ENCODE measurements around the gene PIP5K1B. TPM values are rescaled to one million over a fixed set of nuclear protein-coding genes. Genes with fewer than 3 reads are reported as not detected.

The PIP5K1B gene
- total RNA-seq, 1 donor from 2014 or later: 1.3 TPM

DNA sequence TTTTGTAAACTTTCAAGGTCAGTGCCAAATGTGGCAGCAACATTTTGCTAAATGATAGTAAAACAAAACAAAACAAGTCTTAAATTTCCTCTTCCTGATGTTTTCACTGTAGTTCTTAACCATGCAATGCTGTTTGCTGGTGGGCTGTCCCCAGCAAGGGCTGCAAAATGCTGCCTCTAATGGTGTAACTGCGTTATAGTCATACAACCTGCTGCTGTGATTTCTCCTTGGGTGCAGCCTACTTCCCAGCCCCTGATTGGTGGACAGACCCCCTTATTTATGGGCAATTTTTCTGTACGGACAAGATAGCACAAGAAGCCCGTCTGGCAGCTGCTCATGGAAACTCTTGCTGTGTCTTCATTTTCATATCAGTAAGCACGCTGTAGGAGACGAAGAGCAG lies 26.6 kb upstream of the PIP5K1B start:
- H3K9ac ChIP-seq (ENCODE audit: low read length): no peak overlapping the region
- H3K27me3 ChIP-seq (ENCODE audit: insufficient read depth, low read length): no peaks in the 10 kb centered on the region
- H2AFZ ChIP-seq (ENCODE audit: low read depth, low read length): no peak overlapping the region
- Mint-ChIP-seq H3K36me3 (ENCODE audit: low read depth, unreplicated experiment) (no peaks in the 10 kb centered on the region), H3K4me3 (ENCODE audit: unreplicated experiment) (no peak overlapping the region), H3K9me3 (ENCODE audit: unreplicated experiment) (no peaks in the 10 kb centered on the region), H3K27me3 (ENCODE audit: low read depth, unreplicated experiment) (peaks cover 27% of the 10 kb centered on the region), H3K4me1 (ENCODE audit: low read depth, unreplicated experiment) (no peaks in the 10 kb centered on the region), H3K27ac (ENCODE audit: unreplicated experiment) (no peak overlapping the region)
- FAIRE-seq: no peak
- TF ChIP-seq, protein P1, sequence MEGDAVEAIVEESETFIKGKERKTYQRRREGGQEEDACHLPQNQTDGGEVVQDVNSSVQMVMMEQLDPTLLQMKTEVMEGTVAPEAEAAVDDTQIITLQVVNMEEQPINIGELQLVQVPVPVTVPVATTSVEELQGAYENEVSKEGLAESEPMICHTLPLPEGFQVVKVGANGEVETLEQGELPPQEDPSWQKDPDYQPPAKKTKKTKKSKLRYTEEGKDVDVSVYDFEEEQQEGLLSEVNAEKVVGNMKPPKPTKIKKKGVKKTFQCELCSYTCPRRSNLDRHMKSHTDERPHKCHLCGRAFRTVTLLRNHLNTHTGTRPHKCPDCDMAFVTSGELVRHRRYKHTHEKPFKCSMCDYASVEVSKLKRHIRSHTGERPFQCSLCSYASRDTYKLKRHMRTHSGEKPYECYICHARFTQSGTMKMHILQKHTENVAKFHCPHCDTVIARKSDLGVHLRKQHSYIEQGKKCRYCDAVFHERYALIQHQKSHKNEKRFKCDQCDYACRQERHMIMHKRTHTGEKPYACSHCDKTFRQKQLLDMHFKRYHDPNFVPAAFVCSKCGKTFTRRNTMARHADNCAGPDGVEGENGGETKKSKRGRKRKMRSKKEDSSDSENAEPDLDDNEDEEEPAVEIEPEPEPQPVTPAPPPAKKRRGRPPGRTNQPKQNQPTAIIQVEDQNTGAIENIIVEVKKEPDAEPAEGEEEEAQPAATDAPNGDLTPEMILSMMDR (IDR thresholded peaks at IDR 0.05; ENCODE audit: insufficient read depth, low read depth, low read length): no peak
- TF ChIP-seq EZH2 (IDR thresholded peaks at IDR 0.05; ENCODE audit: insufficient read depth, low read length): no peak
- no peaks in the 10 kb centered on the region for H4K20me1 ChIP-seq (ENCODE audit: insufficient read depth, low read length)
- H3K79me2 ChIP-seq (ENCODE audit: insufficient read depth, low read length): no peaks in the 10 kb centered on the region
- no peaks in the 10 kb centered on the region for H3K4me1 ChIP-seq (ENCODE audit: insufficient read depth, low read length)
- H3K4me3 ChIP-seq (ENCODE audit: insufficient read depth, low read depth, low read length): no peak overlapping the region
- no peak overlapping the region for H3K4me2 ChIP-seq (ENCODE audit: low read length)
- no peaks in the 10 kb centered on the region for H3K9me3 ChIP-seq (ENCODE audit: insufficient read depth, low read depth, low read length)
- DNase-seq (ENCODE audit: low read depth): no peak
- no peak overlapping the region for H3K27ac ChIP-seq (ENCODE audit: low read depth, low read length)
- H3K36me3 ChIP-seq (ENCODE audit: insufficient read depth, low read length): no peaks in the 10 kb centered on the region

DNA sequence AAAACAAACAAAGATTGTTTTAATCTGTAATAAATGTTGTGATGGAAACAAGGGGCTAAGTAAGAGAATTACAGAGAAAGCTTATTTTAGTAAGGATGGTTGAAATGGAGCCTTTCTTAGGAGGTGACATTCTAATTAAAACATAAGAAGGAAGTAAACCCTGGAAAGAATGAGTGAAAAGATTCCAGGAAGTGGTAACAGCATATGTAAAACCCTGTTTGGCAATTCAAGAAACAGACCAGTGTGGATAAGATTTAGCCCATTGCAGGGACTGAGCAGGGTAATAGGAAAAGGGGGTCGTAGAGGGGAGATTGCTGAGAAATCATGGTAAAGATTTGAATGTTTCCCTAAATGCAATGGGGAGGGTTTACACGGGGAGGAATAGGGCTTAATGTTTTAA lies 21.6 kb upstream of the PIP5K1B start:
- Histone ChIP-seq H3K9ac (ENCODE audit: low read length) (no peak overlapping the region), H3K27ac (ENCODE audit: low read depth, low read length) (no peak overlapping the region), H4K20me1 (ENCODE audit: insufficient read depth, low read length) (no peaks in the 10 kb centered on the region), H3K79me2 (ENCODE audit: insufficient read depth, low read length) (no peaks in the 10 kb centered on the region), H3K27me3 (ENCODE audit: insufficient read depth, low read length) (no peaks in the 10 kb centered on the region), H3K4me2 (ENCODE audit: low read length) (no peak overlapping the region), H3K4me1 (ENCODE audit: insufficient read depth, low read length) (no peaks in the 10 kb centered on the region), H2AFZ (ENCODE audit: low read depth, low read length) (no peak overlapping the region), H3K36me3 (ENCODE audit: insufficient read depth, low read length) (no peaks in the 10 kb centered on the region), H3K4me3 (ENCODE audit: insufficient read depth, low read depth, low read length) (no peak overlapping the region), H3K9me3 (ENCODE audit: insufficient read depth, low read depth, low read length) (no peaks in the 10 kb centered on the region)
- Mint-ChIP-seq H3K4me1 (ENCODE audit: low read depth, unreplicated experiment) (no peaks in the 10 kb centered on the region), H3K36me3 (ENCODE audit: low read depth, unreplicated experiment) (no peaks in the 10 kb centered on the region), H3K27ac (ENCODE audit: unreplicated experiment) (no peak overlapping the region), H3K4me3 (ENCODE audit: unreplicated experiment) (no peak overlapping the region), H3K27me3 (ENCODE audit: low read depth, unreplicated experiment) (peaks cover 14% of the 10 kb centered on the region), H3K9me3 (ENCODE audit: unreplicated experiment) (no peaks in the 10 kb centered on the region)
- no peak for DNase-seq (ENCODE audit: low read depth)
- FAIRE-seq: no peak
- TF ChIP-seq, protein P1 (IDR thresholded peaks at IDR 0.05; ENCODE audit: insufficient read depth, low read depth, low read length): no peak
- TF ChIP-seq EZH2 (IDR thresholded peaks at IDR 0.05; ENCODE audit: insufficient read depth, low read length): no peak

DNA sequence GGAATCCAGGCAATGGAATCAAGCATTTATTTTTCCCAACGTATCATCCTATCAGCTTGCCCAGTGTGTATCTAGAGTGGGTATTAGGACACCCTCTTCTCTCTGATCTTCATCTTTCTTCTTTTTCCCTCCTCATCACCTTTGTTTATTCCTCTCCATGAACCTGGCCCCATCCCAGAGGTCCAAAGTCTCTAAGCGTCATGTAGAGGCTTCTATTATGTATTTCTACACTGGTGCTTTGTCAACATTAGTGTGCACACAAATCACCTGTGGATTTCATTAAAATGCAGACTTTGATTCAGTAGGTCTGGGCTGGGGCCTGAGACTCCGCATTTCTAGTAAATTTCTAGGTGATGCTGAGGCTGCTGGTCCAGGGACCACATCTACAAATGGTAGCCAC lies 19.8 kb upstream of the PIP5K1B start:
- Histone ChIP-seq H4K20me1 (ENCODE audit: insufficient read depth, low read length) (no peaks in the 10 kb centered on the region), H3K27ac (ENCODE audit: low read depth, low read length) (no peak overlapping the region), H3K36me3 (ENCODE audit: insufficient read depth, low read length) (no peaks in the 10 kb centered on the region), H2AFZ (ENCODE audit: low read depth, low read length) (no peak overlapping the region), H3K27me3 (ENCODE audit: insufficient read depth, low read length) (no peaks in the 10 kb centered on the region), H3K4me3 (ENCODE audit: insufficient read depth, low read depth, low read length) (no peak overlapping the region), H3K4me1 (ENCODE audit: insufficient read depth, low read length) (no peaks in the 10 kb centered on the region), H3K9me3 (ENCODE audit: insufficient read depth, low read depth, low read length) (no peaks in the 10 kb centered on the region), H3K4me2 (ENCODE audit: low read length) (no peak overlapping the region), H3K9ac (ENCODE audit: low read length) (no peak overlapping the region), H3K79me2 (ENCODE audit: insufficient read depth, low read length) (no peaks in the 10 kb centered on the region)
- FAIRE-seq: no peak
- no peak overlapping the region for H3K4me3 Mint-ChIP-seq (ENCODE audit: unreplicated experiment)
- H3K4me1 Mint-ChIP-seq (ENCODE audit: low read depth, unreplicated experiment): peaks cover 4% of the 10 kb centered on the region
- no peaks in the 10 kb centered on the region for H3K36me3 Mint-ChIP-seq (ENCODE audit: low read depth, unreplicated experiment)
- no peak for TF ChIP-seq EZH2 (IDR thresholded peaks at IDR 0.05; ENCODE audit: insufficient read depth, low read length)
- TF ChIP-seq, protein P1 (IDR thresholded peaks at IDR 0.05; ENCODE audit: insufficient read depth, low read depth, low read length): no peak
- peaks cover 14% of the 10 kb centered on the region for H3K27me3 Mint-ChIP-seq (ENCODE audit: low read depth, unreplicated experiment)
- no peak overlapping the region for H3K27ac Mint-ChIP-seq (ENCODE audit: unreplicated experiment)
- no peak for DNase-seq (ENCODE audit: low read depth)
- H3K9me3 Mint-ChIP-seq (ENCODE audit: unreplicated experiment): no peaks in the 10 kb centered on the region

Data from astrocyte (in vitro differentiated cells and primary cell).